HEK293 (cell line): ENCODE measurements around the gene LSP1.

ENCODE experiments used
- BCL6B ChIP-seq: fragments of 450-650 bp; formaldehyde crosslinking; IDR thresholded peaks from 2 replicates; pipeline ENCODE4 v1.5.1; 2017; ENCODE audit warnings: missing biosample characterization, missing genetic modification characterization
- CTCF ChIP-seq: fragments of 450-650 bp; formaldehyde crosslinking; IDR thresholded peaks from 2 replicates; pipeline ENCODE4 v1.5.1; 2016; ENCODE audit warnings: missing biosample characterization, missing genetic modification characterization
- PRDM1 ChIP-seq: fragments of 450-650 bp; formaldehyde crosslinking; IDR thresholded peaks from 2 replicates; pipeline ENCODE4; 2016; ENCODE audit warnings: missing biosample characterization, missing genetic modification characterization
- YY1 ChIP-seq: fragments of 450-650 bp; formaldehyde crosslinking; IDR thresholded peaks from 2 replicates; pipeline ENCODE4 v1.5.1; 2018; ENCODE audit warnings: missing biosample characterization, missing genetic modification characterization
- ZBTB11 ChIP-seq: fragments of 450-650 bp; formaldehyde crosslinking; conservative IDR thresholded peaks from 2 replicates; pipeline ENCODE4 v1.5.1; 2016; ENCODE audit warnings: low read depth, missing biosample characterization, missing genetic modification characterization
- ZBTB7A ChIP-seq: fragments of 450-650 bp; formaldehyde crosslinking; IDR thresholded peaks from 2 replicates; pipeline ENCODE4 v1.5.1; 2016; ENCODE audit warnings: low read depth, missing biosample characterization, missing genetic modification characterization
- ZNF24 ChIP-seq: fragments of 450-650 bp; formaldehyde crosslinking; IDR thresholded peaks from 2 replicates; pipeline ENCODE4 v1.5.1; 2016; ENCODE audit warnings: missing biosample characterization, missing genetic modification characterization
- ZNF274 ChIP-seq, 2 experiments: fragments of 200-500 bp in 1 of 2; fragments of 450-650 bp in 1 of 2; sonication (Bioruptor generic) in 1 of 2; formaldehyde crosslinking in 1 of 2; IDR thresholded peaks; 2 replicates each; pipeline versions ENCODE4 v1.5.1 to v1.6.1; 2014 to 2016; ENCODE audit warnings: borderline replicate concordance in 1 of 2, inconsistent platforms in 1 of 2, low read length in 1 of 2, missing biosample characterization in 1 of 2, missing genetic modification characterization in 1 of 2
- ZNF311 ChIP-seq: fragments of 450-650 bp; formaldehyde crosslinking; IDR thresholded peaks from 2 replicates; pipeline ENCODE4 v1.5.1; 2017; ENCODE audit warnings: missing biosample characterization, missing genetic modification characterization, borderline replicate concordance
- ZNF558 ChIP-seq: fragments of 450-650 bp; formaldehyde crosslinking; IDR thresholded peaks from 2 replicates; pipeline ENCODE4 v1.5.1; 2016; ENCODE audit warnings: missing biosample characterization, missing genetic modification characterization
- ZNF561 ChIP-seq: fragments of 450-650 bp; IDR thresholded peaks from 2 replicates; pipeline ENCODE4 v1.5.1; 2018; ENCODE audit warnings: missing biosample characterization, missing genetic modification characterization, borderline replicate concordance

GRCh38 chr11:1857064-1857463 lies 4.2 kb downstream of the LSP1 start:
- TF ChIP-seq CTCF (tag by site-specific recombination) (no peak), ZNF561 (no peak), BCL6B (tag by site-specific recombination) (no peak), ZNF558 (no peak), YY1 (tag by site-specific recombination) (no peak), ZBTB11 (tag by site-specific recombination) (no peak), ZNF24 (tag by site-specific recombination) (no peak), PRDM1 (tag by site-specific recombination) (no peak), ZNF311 (tag by site-specific recombination) (no peak), ZNF274 (IDR thresholded peaks at IDR 0.05; ENCODE audit: low read length) (no peak), ZNF274 (tag by site-specific recombination; IDR thresholded peaks at IDR 0.05; ENCODE audit: borderline replicate concordance) (no peak), ZBTB7A (no peak)
